ENCODE measurements around the gene PRPF38A.
"Not testable (repeated sequence)": the region's sequence is repeated elsewhere in the genome, so short reads cannot be mapped to it uniquely, and the experiment has no call there.

Gene PRPF38A, protein sequence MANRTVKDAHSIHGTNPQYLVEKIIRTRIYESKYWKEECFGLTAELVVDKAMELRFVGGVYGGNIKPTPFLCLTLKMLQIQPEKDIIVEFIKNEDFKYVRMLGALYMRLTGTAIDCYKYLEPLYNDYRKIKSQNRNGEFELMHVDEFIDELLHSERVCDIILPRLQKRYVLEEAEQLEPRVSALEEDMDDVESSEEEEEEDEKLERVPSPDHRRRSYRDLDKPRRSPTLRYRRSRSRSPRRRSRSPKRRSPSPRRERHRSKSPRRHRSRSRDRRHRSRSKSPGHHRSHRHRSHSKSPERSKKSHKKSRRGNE

DNA sequence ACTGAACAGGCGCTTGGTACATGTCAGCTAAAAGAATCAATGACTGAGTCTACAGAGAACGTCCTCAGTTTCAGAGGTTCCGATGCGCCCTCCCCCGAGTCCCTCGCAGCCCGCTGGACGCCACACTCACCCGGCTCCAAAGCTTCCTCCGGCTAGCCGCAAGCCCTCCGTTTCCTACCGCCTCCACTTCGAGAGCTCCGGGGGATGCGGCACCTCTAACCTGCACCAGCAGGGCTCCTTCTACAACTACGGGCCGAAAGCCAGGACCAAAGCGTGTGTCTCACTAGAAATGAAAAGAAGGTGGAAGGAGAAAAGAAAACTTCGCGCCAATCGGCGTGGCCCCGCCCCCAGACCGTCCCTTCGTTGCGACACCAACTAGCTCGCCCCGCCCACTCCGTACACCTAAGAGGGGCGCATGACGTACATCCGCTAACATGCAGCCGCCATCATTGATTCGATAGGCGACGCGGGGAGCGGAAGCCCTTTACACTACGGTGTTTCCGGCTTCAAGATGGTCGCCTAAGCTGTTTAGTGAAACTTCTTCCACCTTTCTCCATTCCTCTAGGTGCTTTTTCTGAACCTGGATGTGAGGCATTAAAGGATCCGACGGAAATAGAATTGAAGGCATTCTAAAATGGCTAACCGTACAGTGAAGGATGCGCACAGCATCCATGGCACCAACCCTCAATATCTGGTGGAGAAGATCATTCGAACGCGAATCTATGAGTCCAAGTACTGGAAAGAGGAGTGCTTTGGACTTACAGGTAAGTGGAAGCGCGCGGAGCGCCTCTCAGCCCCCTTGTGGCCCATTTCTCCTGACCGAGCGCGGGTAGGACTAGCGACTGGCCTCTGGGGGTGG, at the start of gene PRPF38A, which contains the start of gene ORC1:
Gene PRPF38A (plus strand): TSS at position 487 of the 859 bp plus-strand sequence. CDS start 148 bp downstream, at position 635.
Gene ORC1 (minus strand): TSS at position 308 of the 859 bp plus-strand sequence. CDS start 2,200 bp downstream, outside the sequence.
- peak; percentile 98 for DNase-seq

DNA sequence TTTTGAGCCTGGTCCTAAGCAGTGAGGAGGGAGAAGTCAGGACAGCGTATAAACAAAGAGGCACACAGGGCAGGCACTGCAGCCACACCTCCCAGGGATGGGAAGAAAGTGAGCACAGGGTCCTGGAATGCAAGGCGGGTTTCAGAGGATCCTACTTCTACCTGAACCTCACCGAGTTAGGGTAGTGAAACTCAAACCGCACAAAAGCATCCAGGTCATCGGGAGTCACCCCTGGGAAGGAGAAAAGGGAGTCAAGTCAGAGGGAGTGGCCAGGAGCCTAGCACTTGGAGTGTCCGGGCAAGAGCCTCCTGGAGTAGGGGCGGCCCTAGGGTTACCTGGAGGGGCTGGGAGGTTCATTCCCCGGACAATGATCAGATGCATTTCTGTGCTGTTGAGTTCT, 49.0 kb upstream of the PRPF38A start:
- no peak for DNase-seq

DNA sequence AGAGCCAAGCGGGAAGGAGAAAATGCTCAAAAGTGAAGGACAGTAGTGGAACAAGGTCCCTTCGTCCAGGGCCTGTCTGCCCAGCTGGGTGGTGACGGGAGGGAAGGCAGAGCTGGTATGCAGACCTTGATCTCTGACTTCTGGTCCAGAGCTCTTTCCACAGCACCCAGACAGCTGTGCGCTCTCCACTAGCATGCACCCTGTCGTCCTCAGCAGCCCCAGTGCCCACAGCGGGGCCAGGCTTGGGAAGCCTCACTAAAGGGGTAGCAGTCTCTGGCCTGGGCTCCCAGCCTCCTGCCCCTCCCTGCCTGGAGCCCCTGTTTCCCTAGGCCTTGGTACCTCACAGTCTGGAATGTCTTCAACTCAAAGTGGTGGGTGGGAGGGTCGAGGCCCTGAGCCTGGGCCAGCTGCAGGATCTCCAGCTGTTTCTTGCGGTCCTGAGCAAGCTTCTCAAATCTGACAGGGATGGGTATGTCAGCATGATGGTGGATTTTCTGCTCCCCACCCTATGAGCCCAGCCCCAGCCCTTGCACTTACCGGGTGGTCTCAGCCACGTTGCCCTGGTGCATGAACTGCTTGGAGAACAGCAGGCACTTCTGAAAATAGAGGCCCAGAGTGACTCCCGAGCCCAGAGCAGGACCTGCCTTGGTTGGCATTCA, 48.4 kb upstream of the PRPF38A start:
- DNase-seq, result no peak

DNA sequence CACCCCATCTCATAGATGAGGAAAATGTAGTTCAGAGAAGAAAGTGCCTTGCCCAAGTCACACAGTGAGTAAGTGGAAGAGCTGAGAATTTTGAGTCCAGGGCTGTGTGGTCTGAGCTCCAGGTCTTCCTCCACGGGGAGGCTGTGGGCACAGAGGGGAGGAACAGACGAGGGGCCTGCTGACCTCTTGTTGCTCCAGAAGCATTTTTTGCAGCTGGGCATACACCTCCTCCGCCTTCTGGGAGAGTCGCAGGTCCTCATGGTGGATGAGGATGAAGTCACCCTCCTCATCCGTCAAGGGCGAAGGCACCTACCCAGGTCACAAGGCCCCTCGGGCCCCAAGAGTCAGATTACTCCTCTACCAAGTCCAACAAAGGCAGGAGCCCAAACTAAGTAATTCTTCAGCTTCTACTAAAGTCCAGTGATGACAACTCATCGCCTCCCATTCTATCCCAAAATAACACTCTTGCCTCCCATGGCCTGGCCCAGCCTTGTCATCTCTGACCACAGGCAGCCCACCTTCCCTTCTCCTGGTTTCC, 47.5 kb upstream of the PRPF38A start:
- no peak for DNase-seq

DNA sequence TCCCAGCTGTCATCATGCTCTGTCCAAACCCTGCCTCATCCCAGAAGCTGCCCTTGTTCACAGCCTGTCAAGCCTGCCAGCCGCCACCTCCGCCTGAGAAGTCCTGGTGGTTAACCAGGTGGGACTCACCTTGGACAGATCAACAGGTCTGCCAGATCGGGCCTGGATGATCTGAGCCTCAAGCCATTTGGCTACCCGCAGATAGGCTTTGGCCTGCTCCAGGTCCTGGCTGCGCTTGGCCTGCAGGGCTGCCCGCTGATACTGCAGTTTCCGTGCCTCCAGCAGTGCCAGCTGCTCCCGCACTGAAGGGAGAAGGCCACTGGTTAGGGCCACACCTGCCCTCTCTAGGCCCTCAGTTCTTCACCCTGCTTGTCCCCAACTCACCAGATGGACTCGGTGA, 47.0 kb upstream of the PRPF38A start:
- DNase-seq, result no peak

DNA sequence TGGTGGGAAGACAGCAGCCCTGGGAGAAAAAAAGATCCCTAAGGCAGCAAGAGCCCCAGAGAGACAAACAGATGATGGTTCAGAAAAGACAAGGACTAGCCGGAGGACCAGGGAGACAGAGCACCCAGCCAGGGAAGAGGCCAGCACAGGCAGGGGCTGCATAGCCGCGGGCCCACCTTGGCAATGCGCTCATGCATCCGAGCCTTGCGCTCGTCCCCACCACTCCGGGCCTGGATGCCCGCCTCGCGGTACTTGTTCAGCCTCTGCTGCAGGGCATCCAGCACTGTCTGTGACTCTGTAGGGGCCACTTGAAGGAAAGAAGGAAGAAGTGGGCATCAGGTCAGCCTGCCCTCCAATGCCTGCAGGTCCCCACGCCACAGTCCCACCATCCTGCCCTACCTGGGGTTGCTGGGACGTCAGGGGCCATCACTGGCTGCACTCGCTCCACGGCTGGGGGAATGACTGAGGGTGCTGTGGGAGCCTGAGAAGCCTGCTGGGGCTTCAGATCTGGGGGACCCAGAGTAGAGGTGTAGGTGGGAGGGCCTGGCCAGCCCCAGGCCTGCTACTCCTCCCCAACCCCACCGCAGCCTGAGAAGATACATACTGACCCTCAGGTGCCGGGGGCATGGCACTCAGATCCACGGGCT, 45.4 kb upstream of the PRPF38A start:
- no peak for DNase-seq

DNA sequence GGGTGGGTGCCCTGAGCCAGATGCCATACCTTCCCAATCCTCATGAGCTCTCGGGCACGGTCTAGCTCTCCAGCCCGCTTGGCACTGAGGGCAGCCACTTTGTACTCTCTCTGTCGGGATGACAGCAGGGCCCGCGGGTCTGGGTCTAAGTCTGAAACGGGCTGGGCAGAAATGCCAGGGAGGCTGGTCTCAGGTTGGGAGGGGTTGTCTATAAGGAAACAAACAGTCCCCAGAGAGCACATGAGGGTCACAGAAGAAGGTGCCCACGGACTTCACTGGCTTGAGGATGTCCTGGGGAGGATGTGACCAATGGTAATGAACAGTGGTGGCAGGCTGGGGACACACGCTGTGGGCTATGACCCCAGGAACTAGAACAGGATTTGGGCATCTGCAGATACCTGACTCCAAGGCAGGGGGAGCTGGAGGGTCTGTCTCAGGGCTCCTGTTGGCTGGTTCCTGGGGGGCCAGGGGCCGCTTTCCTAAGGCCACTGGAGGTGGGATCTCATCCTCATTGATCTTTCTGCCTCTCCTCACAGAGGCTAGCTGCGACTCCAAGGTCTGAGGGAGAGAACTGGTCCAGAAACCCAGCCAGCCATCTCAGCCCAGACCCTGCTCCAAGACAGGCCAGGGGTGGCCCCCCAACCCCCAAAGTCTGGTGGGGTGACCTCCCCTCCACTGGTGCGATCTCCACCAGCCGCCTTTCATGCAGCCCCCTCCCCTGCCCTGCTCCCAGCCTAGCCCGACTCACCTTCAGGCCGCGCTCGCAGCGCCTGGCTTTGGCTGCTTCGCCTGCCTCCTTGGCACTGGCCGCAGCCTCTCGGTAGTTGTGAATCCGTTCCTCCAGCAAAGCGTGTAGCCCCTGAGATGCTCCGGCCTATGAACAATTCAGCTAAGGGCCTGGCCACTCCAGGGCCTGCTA, 44.5 kb upstream of the PRPF38A start:
- no peak for DNase-seq

DNA sequence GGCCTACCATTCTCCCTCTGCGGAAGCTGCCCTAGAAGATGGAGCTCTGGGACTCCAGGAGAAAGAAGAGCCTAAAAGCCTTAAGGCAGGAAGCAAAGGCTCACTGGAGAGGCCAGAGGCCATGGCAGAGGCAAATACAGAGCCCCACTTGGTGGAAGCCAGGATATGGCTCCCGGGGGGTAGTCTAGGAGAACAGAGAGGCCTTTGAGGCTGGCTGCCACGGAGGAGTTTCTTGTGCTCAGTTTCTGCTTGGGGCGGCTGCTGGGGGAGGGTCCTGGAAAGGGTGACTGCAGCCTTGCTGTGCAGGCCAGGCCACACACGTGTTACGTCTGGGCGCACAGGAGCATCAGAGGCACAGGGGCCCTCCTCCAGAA, 43.8 kb upstream of the PRPF38A start:
- DNase-seq, result no peak

DNA sequence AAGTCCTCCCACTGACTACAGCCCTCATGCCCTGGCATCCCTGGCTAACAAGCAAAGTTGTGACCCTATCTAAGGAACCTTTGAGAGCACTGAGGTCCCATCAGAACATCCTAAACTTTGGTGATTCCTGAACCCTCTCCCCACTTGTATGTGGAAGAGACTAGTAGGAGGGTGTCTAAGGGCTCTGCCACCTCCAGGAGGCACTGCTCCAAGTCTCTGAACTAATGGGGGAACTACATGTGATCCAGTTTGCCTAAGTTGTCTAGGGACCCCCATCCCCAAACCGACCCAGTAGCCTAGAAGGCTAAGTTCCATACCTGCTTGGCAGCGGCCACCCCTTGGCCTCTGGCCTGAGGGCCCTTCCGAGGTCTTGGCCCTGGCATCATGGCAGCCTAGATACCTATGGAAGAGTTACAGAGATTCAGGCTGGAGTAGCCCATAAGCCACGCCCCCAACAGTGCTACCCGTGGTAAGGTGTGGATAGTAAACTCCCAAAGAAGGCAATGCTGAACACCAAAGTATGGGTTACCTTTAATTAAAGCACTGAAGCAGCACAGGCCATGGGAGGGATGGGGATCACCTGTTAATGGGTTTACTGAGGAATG, 40.1 kb upstream of the PRPF38A start:
- no peak for DNase-seq

DNA sequence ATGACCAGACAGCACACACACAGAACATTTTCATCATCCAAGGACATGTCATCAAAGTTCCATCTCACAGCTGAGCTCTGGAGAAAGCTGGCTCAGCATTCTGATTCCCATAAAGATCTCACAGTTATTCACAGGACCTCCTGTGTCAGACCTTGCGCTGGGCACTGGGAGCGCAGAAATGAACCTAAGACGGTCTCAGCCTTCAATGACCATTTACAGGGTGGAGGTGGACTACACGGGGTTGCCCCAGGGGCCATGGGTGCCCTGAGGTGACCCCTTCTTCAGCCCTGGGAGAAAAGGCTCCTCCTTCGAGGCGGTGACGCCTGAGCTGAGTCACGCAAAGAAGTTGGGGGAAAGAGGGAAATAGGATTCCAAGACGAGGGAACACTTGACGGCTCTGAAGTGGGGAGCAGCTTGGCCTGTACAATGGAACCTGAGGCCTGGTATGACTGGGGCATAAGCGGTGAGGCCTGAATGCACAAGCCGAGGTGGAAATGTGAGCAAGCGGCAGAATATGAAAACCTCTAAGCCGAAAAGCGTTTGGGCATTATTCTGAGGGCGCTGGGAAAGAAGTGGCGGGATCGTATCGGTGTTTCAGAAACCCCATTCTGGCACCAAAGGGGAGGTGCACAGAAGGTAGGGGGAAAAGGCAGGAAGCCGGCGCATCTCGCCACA, 39.2 kb upstream of the PRPF38A start:
- peak; percentile 54 for DNase-seq

DNA sequence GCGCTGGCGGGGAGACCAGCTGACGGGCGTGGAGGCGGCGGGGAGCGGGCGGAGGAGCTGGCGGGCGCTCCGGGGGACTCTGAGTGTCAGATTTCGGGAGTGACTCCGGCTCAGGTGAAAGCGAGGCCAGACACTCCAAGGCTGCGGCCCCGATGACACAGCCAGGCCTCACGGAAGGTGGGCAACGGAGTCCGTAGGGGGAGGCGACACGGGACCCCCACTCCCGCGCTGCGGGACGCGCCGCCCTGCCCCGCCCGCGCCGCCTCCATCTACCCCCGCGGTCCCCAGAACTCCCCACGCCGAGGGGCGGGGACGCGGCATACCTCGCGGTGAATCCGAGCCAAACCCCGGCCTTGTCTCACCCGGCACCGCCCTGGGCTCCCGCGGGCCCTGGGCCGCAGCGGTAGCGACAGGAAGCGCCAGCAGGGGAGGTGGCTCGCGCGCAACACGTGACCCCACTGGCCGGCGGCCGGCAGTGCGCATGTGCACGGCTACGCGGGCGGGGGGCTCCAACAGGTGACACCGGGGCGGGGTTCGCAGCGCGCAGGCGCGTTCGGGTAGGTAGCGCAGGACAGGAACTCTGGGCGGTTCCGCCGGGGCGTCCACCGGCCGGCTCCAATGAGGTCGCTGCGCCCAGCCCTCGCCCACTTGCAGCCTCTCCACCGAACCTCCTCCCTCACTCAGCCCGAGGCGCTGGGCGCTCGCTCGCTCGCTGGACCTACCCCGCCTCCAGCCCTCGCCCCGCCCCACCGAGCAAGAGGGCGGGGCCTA, 38.5 kb upstream of the PRPF38A start, which contains the start of gene CC2D1B:
Gene CC2D1B (minus strand): TSS at position 460 of the 771 bp plus-strand sequence. CDS start 1,585 bp downstream, outside the sequence.
- peak; percentile 98 for DNase-seq

DNA sequence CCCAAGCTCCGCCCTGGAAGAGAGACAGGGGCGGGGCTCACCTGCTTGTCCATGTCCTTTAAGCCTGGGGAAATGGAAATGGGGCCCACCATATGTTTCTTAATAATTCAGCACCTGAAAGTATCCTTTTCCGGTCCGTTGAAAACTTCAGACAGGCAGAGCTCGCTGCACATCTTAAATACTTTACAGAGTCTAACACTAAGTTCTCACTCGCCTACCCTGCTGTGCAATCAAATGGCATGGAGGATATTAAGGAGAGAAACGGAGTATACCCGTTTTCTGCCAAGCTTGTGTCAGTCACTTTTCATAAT, 37.9 kb upstream of the PRPF38A start:
- DNase-seq, result no peak

DNA sequence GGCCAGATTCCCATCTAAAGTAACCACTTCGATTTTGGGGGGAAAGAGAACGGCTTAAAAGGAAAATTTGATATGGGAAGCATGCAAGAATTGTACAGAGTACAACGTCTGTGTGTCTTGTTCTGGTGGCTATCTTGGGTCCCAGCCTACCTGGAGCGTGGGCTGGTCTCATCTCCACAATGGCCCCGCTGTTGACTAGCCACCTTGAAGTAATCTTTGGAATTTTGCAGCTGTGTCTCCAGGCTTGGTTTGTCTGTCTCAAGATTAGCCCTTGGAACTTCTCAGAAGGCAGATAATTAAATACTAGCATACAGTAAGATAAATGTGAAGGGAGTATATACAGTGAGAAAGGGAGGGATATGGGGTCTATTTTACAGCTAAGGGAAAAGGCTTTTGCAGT, 37.1 kb upstream of the PRPF38A start:
- DNase-seq, result no peak

DNA sequence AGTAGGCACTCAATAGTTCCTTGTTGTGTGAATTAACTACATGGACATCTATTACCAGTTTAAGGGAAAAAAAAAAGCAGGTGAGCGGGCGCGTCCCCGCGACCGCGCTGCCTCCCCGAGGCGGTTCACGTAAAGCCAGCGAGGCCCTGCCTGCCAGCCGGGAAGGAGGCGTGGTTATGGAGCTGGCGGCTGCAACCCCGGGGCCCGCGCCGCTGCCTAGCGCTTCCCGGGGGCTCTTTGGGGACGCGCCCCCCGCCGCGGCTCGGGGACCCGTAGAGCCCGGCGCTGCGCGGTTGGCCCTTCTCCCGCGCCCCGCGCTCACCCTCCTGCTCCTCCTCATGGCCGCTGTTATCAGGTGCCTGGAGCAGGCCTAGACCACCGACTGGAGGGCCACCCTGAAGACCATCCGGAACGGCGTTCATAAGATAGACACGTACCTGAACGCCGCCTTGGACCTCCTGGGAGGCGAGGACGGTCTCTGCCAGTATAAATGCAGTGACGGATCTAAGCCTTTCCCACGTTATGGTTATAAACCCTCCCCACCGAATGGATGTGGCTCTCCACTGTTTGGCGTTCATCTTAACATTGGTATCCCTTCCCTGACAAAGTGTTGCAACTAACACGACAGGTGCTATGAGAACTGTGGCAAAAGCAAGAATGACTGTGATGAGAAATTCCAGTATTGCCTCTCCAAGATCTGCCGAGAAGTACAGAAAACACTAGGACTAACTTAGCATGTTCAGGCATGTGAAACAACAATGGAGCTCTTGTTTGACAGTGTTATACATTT, 35.8 kb upstream of the PRPF38A start:
- peak; percentile 59 for DNase-seq

DNA sequence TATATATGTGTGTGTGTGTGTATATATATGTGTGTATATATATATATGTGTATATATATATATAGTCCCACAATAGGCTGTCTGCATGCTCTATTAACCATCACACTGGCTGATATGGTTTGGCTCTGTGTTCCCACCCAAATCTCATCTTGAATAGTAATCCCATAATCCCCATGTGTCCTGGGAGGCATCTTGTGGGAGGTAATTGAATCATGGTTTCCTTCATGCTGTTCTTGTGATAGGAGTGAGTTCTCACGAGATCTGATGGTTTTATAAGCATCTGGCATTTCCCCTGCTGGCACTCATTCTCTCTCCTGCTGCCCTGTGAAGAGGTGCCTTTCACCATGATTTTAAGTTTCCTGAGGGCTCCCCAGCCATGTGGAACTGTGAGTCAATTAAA, 34.6 kb upstream of the PRPF38A start:
- not testable (repeated sequence) for DNase-seq

DNA sequence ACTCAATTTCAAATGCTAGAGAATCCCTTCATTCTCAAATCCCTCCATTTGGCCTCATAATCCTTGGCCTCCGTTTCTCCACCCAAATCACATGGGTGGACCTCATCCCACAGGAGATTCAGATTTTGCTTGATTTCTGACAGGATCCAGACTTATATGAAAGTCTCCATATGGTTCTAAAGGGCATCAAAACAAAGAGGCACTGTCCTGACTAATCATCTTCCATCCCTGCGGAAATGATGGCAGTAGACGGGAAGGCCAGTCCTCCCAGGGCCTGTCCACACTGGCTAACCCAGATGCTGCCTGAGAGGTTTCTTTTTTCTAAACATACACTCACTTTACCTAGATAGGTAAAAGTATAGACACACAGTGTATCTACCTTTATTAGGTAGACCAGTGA, 19.0 kb upstream of the PRPF38A start:
- DNase-seq, result no peak

DNA sequence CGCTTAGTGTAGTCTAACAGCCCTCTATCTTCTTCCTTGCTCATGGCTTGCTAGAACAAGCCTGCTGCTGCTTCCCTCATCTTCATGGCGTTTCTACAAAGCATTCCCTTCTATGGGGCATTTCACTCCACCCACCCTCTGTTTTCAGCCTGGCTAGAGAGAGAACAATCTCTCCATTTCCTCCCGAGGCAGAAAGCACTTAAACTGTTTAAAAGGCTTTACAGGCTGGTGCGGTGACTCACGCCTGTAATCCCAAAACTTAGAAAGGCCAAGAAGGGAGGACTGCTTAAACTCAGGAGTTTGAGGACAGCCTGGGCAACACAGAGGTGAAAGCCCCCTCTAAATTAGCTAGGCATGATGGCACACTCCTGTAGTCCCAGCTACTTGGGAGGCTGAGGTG, 17.9 kb upstream of the PRPF38A start:
- DNase-seq, result no peak

DNA sequence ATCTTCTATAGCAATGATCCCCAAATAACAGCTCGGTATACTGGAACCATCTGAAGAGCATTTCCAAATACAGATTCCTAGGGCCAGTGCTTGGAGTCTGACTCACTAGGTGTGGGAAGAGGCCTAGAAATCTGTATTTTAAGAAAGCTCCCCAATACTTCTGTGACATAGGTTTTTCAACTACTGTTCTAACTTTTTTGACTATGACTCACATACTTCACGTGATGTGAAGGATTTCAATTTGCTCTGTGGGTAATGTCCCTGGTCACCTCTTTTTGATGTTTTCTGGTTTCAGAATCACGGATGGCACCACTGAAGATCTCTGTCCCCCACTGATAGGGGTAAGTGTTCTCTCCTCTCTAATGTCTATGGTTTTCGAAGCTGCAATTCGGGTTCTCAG, 11.2 kb upstream of the PRPF38A start:
- DNase-seq, result no peak

DNA sequence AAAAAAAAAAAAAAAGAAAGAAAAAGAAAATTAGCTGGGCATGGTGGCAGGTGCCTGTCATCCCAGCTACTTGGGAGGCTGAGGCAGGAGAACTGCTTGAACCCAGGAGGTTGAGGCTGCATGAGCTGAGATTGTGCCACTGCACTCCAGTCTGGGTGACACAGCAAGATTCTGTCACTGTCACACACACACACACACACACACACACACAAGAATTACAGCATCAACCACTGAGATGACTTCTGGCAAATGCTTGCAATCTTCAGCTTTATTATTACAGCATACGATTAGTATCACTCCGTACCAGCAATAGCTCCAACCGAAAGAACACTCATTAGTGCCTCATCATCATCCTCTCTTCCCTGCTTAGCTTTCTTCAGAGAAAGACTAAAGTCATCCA, 4.8 kb upstream of the PRPF38A start:
- no peak for DNase-seq
